Glomerular endothelial cell (primary cell): Measurements from ENCODE around the gene ABCC3. TPM values are rescaled to one million over a fixed set of nuclear protein-coding genes. Genes with fewer than 3 reads are reported as not detected.

ENCODE experiments used
- DNase-seq: peaks from one replicate; pipeline ENCODE4 v3.0.0-alpha.2; 2011; ENCODE audit warnings: low read depth, low spot score; ENCODE audit errors: extremely low read depth
- total RNA-seq: library from RNA; depleted of rRNA; stranded (reverse); fragments of >200 nt; gene quantifications from 2 replicates; pipeline ENCODE4 v1.2.3, GENCODE V29; 2015

The ABCC3 gene
- total RNA-seq, 1 donor from 2014 or later = 1.1 TPM

DNA sequence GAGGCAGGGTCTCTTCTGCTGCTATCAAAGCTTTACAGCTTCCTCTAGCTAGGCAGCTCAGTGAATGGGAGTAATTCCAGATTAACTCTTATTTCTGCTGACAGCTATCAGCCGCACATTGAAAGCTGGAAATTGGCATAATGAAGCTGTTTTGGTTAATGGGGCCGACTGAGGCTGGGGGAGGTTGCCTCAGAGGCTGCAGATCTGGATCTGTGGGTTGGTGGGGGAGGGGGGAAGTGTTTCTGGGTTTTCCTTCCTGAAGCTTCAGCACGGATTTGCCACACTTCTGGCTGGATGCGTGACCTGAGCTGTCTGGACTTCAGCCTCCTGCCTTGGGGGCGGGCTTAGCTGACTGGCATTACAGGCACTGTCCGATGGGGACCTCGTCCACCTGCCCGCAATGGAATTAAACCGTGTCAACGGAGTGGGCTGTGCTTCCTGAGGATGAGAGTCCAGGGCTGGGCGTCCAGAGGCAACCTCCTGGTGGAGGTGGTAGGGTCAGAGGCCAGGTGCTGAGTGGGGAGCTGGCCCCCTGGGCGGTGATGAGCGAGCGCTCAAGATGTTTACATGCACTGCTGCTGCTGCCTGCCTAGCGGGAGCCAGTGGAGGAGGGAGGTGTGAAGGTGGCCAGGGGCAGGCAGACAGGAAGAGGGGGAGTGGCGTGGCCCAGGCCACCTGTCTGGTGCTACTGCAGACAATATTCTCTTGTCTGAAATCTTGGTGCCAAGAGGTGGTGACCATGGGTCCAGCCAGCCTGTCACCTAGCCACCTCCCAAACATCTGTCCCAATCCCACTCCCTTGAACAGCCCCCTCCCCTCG is 6.7 kb upstream of the ABCC3 start:
- DNase-seq = no peak

DNA sequence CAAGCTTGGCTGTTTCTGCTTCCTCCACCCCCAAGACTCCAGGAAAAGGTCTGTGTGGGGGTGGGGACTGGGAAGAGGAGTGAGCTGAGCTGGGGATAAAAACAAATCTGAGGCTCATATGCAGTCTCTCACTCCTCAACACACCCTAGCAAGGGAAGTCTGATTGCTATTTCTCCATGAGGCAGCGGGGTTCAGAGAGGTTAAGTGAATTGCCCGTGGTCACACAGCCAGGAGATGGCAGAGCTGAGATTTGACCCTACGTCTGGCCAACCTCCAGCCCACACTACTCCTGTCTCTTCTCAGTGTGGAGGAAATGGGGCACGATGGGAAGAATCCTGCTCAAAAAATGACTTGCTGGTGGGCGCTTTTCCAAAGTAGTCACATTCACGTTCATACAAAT is 4.8 kb upstream of the ABCC3 start:
- DNase-seq = no peak

DNA sequence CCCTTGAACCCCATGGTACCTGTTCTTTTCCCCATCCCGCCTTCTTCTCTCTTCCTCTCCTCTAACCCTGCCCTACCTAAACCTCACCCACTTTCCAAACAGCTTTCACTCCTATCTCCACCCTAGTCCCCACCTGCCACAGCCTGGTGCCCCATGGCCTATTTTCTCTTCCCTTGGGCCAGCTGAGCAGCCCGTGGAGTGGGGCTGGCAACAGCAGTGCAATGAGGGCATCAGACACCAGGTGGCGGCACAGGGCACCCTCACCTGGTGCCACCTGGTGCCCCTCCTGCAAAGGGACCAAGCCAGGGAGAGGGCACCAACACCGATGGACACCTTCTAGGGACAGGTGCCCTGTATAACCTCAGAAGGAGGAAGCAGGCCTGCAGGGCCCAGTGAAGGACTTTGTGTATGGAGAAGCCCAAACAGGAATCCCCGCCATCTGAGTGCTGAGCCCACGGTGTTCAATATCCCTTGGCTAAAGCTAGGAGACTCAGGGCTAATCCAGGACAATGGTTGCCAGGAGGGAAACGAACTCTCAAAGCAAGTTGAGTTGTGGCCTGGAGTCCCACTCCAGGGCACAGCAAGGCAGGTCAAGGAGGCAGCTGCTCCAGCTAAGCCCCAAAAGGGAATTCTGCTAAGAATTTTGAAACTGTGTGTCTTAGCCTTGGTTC is 4.0 kb upstream of the ABCC3 start:
- no peak for DNase-seq

DNA sequence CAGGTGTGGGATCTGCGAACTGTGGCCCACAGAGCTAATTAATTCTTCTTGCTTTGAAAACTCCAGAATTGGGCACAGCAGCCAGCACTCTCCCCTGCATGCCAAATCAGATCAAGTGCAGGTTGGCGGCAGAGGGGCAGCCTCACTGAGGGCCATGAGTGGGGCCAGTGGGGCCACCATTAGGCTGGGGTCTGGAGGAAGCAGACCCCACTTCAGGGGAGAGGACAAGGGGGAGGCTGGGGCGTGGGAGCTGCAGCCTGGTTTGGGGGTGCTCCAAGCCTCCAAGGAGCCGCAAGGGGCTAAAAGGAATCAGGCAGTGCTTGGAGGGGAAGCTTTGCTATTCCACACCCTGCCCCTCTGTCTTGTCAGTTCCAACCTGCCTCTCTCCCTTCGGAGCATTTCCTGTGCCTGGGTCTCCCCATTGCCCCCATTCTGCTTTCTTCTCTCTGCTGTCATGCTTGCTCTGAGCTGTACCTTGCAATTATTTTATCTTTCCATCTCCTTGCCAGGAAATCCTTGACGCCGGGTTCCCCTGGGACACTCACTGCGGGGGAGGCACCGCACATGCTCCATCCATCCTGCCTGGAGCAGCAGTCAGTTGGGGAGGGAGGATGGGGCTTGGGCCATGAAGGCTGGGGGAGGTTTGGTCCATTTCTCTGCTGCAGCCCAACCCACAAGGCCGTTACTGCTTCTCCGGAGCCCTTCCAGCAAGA is 3.3 kb upstream of the ABCC3 start:
- DNase-seq = no peak

DNA sequence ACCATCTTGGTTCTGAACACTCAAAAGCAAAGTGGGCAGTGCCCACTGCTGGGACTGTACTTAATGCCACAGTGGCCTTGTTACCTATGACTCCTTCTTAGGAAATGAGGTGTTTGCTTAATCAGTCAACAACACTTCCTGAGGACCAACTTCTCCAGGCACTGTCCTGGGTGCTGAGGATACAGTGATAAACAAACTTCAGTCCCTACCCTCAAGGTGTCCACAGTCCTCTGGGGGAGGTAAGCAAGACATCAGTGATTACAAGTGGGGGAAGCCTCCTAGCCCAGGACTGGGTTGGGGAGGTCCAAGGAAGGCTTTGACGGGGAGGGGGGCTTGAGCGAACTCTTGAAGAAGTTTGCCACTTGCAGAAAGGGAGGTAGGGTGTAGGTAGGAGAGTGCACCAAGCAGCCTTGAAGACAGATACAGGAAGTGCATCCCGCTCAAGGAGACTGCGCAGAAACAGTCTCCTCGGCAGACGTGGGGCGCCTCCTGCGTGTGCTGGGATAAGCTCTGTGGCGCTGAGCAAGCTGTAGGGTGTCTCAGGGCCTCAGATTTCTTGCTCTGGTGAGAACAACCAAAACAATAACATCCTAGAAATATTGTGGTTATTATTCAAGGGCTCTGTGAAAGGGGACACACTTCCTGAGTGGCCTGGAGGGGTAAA is 2.6 kb upstream of the ABCC3 start:
- DNase-seq = no peak

DNA sequence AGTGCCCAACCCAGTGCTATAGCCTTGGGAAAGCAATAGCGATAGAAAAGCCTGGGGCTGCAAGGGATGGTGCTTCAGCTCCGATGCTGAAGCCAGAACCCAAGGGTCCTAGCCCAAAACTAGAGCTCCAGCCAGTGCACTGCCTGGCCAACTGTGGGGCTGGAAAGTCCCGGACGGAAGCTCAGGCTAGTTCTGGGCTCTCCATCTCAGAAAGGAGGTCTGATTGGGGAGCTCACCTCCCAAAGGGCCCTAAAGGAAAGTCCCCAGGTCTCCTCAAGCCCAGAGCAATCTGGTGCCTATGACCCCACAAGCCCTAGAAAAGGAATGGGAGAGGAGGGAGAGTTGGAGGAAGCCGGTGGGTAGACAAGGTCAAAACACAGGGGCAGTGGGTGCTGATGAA is 2.0 kb upstream of the ABCC3 start:
- DNase-seq = no peak

DNA sequence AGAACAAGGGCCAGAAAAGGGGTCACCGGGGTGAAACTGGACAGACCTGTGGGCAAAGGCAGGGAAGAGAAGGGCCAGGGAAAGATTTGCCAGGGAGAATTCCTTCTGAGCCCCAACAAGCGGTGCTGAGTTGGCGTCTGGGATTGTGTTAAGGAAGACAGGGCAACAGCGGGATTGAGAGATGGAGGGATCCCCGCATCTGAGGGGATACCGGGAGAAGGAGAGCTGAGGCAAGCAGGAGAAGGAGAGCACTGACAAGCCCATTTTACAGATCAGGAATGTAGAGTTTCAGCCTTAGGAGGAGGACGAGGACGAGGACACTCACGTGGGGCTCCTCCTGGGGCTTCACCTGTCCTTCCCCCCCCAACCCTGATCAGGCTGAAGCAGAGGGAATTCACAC is 998 bp upstream of the ABCC3 start:
- DNase-seq = no peak

DNA sequence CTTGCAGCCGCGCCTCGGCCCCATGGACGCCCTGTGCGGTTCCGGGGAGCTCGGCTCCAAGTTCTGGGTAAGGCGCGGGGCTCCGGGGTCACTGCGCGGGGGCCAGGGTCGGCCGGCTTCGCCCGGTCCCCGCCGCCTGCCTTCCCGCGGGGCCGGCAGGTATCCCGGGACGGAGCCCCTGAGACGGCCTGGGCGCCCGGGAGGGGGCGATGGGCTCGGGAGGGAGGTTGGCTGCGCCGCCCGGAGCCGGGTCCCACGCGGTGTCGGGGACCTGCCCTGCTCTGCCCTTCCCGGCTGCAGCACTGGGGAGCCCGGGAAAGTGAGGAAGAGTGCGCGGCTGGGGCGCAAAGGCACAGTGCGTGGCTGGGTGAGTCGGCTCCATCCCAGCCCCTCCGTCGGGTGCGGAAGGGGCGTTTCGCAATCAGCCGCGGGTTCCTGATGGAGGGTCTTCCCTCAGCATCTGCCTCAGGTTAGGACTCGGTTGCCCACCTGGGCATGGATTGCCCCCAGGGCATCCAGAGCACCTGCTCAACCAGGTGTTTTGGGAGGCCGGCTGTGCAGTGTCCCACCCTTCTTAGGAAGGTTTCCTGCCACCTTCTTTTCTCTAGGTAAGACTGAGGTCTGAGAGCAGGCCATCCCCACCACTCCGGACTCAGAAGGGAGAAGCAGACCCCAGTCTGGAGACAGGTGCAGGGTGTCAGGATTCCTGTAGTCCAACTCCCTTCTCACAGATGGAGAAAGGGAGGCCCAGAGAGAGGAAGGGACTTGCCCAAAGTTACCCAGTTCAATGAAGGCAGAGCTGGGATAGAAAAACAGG is 442 bp downstream of the ABCC3 start:
- no peak for DNase-seq

DNA sequence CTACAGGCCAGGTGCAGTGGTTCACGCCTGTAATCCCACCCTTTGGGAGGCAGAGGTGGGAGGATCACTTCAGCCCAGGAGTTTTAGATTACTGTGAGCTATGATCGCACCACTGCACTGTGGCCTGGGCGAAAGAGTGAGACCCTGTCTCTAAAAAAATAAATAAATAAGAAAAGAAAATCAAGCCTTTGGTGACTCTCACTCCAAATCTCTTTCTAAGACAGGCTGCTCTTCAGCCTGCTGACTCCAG is 976 bp downstream of the ABCC3 start:
- DNase-seq = no peak

DNA sequence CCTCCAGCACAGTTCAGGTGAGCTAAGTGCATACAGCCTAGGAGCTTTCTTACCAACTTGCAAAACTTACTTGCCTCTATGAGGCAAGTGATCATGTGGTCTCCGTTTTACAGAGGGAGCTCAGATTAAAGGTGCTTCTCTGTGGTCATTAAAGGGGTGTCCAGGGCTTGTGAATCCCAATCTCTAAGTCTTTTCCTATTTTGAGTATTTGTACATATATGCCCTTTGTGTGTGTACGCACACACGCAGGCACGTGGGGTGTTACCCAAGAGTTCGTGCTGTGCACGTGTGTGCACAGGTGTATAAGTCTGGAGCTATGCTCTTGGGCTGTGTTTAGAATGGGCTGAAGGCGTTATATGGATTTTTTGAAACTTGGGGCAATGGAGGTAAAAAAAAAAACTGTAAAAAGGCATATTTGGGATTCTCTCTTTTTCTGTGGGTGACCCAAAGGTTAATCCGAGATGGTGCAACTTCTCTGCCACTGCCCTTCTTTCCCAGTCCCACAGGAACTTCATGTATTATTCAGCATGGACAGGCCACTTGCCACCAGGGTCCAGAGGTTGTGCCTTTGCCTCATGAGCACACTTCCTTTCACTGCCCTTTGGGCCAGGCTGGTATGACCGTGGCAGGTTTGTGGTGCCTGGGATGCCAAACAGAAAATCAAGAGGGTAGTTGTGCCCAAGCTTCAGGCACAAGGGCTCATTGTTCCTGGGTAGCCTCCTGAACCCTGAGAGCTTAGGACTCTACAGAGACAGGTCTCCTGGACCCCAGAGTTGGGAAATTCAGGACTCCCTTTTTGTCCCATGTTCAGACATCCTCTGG is 1.5 kb downstream of the ABCC3 start:
- DNase-seq = no peak

DNA sequence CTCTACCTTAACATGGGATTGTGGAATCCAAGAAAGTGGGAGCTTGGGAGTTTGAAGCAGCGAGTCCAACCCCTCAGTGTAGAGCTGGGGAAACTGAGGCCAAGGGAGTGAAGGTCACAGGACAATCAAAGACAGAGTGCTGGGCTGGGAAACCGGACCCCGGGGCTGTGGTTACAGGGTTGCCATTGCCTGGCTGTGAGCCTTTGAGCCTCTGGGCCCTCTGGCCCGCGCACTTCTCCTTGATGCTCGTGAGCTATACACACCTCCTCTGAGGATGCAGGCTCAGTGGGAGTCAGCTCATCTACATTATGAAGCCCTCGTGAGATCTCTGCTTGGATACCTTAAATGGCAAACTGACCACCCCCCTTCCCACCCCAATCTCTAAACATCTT is 2.1 kb downstream of the ABCC3 start:
- DNase-seq = no peak

DNA sequence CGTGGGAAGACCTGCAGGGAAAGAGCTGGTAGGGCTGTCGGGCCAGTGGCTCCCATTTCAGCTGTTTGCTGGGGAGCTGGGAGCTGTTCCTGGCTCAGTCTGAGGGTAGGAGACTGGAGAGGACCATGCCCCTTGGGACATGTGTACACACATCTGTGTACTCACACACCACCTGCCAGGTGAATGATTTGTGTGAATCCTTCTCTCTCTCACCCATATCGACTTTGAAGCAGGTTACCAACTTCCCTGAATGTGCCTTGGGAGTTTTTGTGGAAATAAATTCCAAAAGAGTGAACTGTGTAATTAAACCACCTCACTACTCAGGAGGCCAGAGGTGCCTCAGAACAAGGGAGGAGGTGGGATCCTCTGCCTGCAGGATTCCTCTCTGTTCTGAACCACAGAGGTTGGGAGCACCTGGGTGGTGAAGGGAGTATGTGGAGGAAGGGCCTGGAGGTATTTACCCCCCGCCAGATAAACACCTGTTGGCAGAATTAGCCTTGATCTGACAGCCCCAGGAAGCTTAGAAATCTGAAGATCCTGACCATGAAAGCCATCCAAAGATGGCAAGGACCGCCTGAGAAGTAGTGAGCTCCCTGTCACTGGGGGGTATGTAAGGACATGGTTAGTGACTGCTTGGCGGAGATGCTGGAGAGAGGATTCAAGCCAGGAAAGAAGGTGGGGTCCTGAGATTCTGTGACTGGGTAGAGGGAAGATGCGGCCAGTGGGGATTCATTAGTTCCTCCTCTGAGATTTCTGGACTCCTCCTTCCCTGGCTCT is 3.3 kb downstream of the ABCC3 start:
- no peak for DNase-seq

DNA sequence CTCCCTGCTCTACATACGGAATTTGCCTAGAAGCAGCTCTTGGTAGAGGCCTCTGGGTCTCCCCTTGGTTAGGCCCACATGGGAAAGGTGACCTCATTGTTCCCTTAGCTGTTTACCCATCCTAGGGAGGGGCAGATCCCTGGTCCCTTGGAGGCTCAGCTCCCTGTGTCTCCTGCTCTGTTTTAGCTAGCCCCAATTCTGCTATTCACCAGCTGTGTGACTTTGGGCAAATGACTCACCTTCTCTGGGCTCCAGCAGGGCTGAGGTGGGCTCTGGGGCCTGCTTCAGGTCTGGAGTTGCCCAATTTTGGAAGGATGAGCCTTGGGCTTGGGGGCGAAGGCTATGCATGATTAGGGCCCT is 3.9 kb downstream of the ABCC3 start:
- DNase-seq = no peak

DNA sequence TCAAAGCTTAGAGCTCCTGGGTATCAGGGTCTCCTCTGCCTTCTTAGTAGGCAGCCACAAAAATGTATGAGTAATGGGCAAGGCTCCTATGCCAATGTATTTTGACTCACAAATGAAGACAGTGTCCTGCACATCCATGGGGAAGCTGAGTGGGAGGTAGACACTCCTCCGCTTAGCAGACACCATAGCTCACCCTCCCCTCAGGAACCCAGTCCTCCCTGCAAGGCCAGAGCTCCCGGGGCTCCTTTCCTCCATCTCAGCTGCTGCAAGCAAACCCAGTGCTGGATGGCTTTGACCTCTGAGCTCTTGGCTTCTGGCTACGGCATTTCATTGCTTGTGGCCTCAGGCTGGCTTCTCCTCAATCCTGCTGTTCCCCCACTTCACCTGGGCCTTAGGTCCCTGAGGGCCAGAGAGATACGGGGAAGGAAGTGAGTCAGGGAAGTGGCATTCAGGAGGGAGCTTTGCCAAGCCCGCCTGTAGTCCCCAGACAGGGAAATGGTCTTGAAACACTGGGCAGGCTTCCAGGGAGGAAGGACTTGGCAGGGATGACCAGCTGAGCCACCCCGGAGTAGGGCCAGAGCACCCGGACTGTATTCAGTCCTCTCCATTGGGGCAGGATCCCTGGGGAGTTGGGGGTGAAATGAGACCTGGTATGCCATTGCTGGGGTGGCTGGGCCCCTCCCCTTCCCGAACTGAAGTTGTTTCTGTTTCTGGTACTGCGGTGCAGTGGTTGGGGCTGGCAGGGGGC is 4.5 kb downstream of the ABCC3 start:
- peak; percentile 75 for DNase-seq

DNA sequence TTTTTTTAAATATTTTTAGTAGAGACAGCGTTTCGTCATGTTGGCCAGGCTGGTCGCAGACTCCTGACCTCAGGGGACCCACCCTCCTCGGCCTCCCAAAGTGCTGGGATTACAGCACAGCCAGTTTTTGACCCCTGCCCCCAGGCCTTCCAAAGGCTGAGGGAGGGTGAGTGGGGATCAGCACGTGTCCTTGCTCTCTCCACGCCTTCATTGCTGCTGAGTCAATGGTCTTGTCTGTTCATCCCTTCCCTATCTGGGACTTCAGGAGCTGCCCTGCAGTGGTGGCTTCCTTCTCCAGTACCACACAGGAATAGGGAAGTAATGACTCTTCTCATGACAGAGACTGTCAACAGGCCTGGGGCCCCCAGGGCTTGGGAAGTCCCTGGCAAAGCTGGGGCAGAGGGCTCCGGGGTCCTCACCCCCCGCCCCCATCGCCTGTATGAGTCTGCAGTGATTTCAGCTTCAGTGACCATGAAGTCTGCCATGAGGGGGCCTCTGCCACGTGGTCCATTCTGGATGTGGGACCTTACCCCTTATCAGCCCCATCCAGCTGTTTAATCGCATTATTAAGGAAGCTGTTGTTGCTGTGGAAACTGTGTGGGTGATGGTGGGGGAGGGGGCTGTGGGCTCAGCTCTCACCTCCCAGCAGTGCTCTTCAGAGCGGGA is 6.1 kb downstream of the ABCC3 start:
- no peak for DNase-seq

DNA sequence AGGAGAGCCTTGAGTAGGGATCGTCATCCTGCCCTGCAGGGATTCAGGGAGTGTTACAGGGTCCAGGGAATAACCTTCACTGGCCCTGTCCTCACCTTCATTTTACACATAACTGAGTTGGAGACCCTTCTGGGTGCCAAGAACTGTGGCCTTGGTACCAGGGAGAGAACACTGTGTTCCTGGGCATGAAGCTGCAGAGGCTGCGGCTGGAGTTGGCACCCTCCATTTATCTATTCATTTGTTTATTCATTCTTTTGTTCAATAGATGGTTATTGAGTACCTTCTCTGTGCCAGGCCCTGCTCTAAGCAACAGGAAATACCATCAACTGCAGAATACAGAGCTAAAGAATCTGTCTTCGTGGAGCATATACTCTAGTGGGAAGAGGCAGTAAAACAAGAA is 6.7 kb downstream of the ABCC3 start:
- DNase-seq = no peak

DNA sequence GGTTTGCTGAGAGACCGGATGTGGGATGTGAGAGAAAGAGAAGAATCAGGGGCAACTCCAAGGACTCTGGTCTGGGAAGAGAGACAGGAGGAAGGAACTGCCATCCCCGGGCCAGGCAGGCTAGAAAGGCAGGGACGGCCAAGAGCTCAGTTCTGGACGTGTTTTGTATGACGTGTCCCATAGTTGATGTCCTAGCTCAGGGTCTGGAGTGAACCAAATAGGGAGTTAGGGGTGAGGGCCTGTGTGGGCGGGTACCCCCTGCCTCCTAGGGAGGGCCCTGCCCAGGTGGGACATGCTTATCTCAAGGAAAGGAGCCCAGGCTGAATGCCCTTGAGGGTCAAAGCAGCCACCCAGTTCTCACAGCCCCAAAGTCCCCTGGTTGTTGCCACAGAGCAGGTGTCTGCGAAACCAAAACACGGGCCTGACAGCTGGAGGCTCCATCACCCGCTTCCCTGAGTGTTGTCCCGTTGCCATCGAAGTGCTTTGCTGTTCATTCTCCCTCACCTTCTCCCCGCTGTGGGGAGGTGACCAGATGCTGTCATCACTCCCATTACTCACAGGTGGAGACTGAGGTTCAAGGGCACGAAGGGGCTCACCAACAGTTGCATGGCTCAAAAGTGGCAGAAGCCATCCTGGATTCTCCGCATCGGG is 7.5 kb downstream of the ABCC3 start:
- no peak for DNase-seq
